Measurements from ENCODE around the gene UCKL1.

UCKL1 gene

GRCh38 chr20:63892402-63892801, 63.8 kb downstream of the UCKL1 start:
- no peak overlapping the region for H3K4me3 ChIP-seq (ENCODE audit: low read depth, low read length)
- TF ChIP-seq CTCF (IDR thresholded peaks at IDR 0.05; ENCODE audit: low read depth, low read length) = no peak

GRCh38 chr20:63891061-63892002, 64.9 kb downstream of the UCKL1 start:
- TF ChIP-seq CTCF (IDR thresholded peaks at IDR 0.05; ENCODE audit: low read depth, low read length) = no peak
- H3K4me3 ChIP-seq (ENCODE audit: low read depth, low read length) = no peak overlapping the region

GRCh38 chr20:63890616-63891015, 65.6 kb downstream of the UCKL1 start:
- no peak overlapping the region for H3K4me3 ChIP-seq (ENCODE audit: low read depth, low read length)
- no peak for TF ChIP-seq CTCF (IDR thresholded peaks at IDR 0.05; ENCODE audit: low read depth, low read length)

GRCh38 chr20:63890201-63890576, 66.0 kb downstream of the UCKL1 start:
- H3K4me3 ChIP-seq (ENCODE audit: low read depth, low read length) = no peak overlapping the region
- TF ChIP-seq CTCF (IDR thresholded peaks at IDR 0.05; ENCODE audit: low read depth, low read length) = no peak
